Right lobe of liver (tissue), 4 donors: ENCODE data around the gene SLC8A1.

Experiments used
- CTCF ChIP-seq, 4 donors: fragments of 200-600 bp in 3 of 4; fragments of 450-650 bp in 1 of 4; IDR thresholded peaks; one replicate each; pipeline versions ENCODE4 v1.5.1 to v1.8.0; 2016 to 2022; ENCODE audit warnings: antibody characterized with exemption in 4 of 4, mild to moderate bottlenecking in 2 of 4
- POLR2A ChIP-seq: fragments of 450-650 bp; IDR thresholded peaks from one replicate; pipeline ENCODE4 v1.6.1; 2017; ENCODE audit warnings: antibody characterized with exemption, mild to moderate bottlenecking
- donor health status: DM: no; HTN: no; CAD: no.
- donor health status: DM: no; HTN: no; CAD: no.
- donor health status: DM: no; HTN: yes; CAD: no.

- TF ChIP-seq CTCF (IDR thresholded peaks at IDR 0.05) (no peak), POLR2A (no peak)
These were observed 283.9 kb downstream of the SLC8A1 start for GRCh38 chr2:40168032-40168431.
